OCI-LY3 (cell line): ENCODE measurements around the gene CENPK.
"Not testable (repeated sequence)": the region's sequence is repeated elsewhere in the genome, so short reads cannot be mapped to it uniquely, and the experiment has no call there.

ENCODE experiments used
- H2AFZ ChIP-seq: fragments of 200-600, 300-600 bp; shearing (Covaris generic); 2 replicates; pipeline ENCODE4 v1.6.0; 2014; ENCODE audit warnings: antibody characterized with exemption, low read depth, low read length
- H3K27ac ChIP-seq: fragments of 200-600, 300-600 bp; sonication (generic); 2 replicates; pipeline ENCODE4 v1.5.1; 2014; ENCODE audit warnings: mild to moderate bottlenecking, low read length, moderate library complexity, mixed read lengths
- H3K27me3 ChIP-seq: fragments of 200-600, 300-600 bp; sonication (generic); 2 replicates; pipeline ENCODE4 v1.6.1; 2014; ENCODE audit warnings: low read depth, low read length, mixed read lengths
- H3K36me3 ChIP-seq: fragments of 200-600, 300-600 bp; sonication (generic); replicated peaks from 2 replicates; pipeline ENCODE3; 2014; ENCODE audit warnings: low read depth, low read length, mixed read lengths
- H3K4me1 ChIP-seq: fragments of 300-600, 200-600 bp; sonication (generic); 2 replicates; pipeline ENCODE4 v1.6.1; 2014; ENCODE audit warnings: low read length, mixed read lengths
- H3K4me2 ChIP-seq: fragments of 200-600, 300-600 bp; sonication (generic); 2 replicates; pipeline ENCODE4 v1.6.1; 2014; ENCODE audit warnings: low read length, mixed read lengths
- H3K4me3 ChIP-seq: fragments of 300-600, 200-600 bp; sonication (generic); 2 replicates; pipeline ENCODE4 v1.5.1; 2014; ENCODE audit warnings: antibody characterized with exemption, mild to moderate bottlenecking, low read length, moderate library complexity
- H3K79me2 ChIP-seq: fragments of 300-600, 200-600 bp; shearing (Covaris generic); 2 replicates; pipeline ENCODE4 v1.6.1; 2014; ENCODE audit warnings: mild to moderate bottlenecking, low read length, mixed read lengths
- H3K9ac ChIP-seq: fragments of 300-600, 200-600 bp; shearing (Covaris generic); 2 replicates; pipeline ENCODE4 v1.6.0; 2014; ENCODE audit warnings: mild to moderate bottlenecking, low read length, moderate library complexity
- H3K9me3 ChIP-seq: fragments of 200-600, 300-600 bp; shearing (Covaris generic); 2 replicates; pipeline ENCODE4 v1.6.1; 2014; ENCODE audit warnings: low read length, mixed read lengths; ENCODE audit not compliant: insufficient read depth
- H4K20me1 ChIP-seq: fragments of 200-600, 300-600 bp; sonication (generic); 2 replicates; pipeline ENCODE4 v1.6.1; 2016; ENCODE audit warnings: low read length, mixed read lengths; ENCODE audit not compliant: insufficient read depth
- CTCF ChIP-seq: fragments of 200-600, 300-600 bp; sonication (generic); IDR thresholded peaks from 2 replicates; pipeline ENCODE4 v1.5.1; 2014; ENCODE audit warnings: antibody characterized with exemption, low read length, low read depth
- EZH2phosphoT487 ChIP-seq: fragments of 200-600 bp; shearing (Covaris generic); IDR thresholded peaks from 2 replicates; pipeline ENCODE4 v1.6.1; 2018; ENCODE audit warnings: antibody characterized with exemption, mixed run types, low read depth

CENPK gene

GRCh38 chr5:65512170-65512937 is 50.6 kb downstream of the CENPK start:
- H4K20me1 ChIP-seq, result no peaks in the 10 kb centered on the region
- H3K36me3 ChIP-seq, result peaks cover 2% of the 10 kb centered on the region
- TF ChIP-seq CTCF, result no peak
- TF ChIP-seq EZH2phosphoT487, result no peak
- no peak overlapping the region for H3K4me3 ChIP-seq
- no peaks in the 10 kb centered on the region for H3K27me3 ChIP-seq
- H3K4me1 ChIP-seq, result no peaks in the 10 kb centered on the region
- no peak overlapping the region for H3K4me2 ChIP-seq
- H2AFZ ChIP-seq, result no peak overlapping the region
- no peak overlapping the region for H3K27ac ChIP-seq
- H3K9ac ChIP-seq, result no peak overlapping the region
- H3K9me3 ChIP-seq, result no peaks in the 10 kb centered on the region
- H3K79me2 ChIP-seq, result no peaks in the 10 kb centered on the region

DNA sequence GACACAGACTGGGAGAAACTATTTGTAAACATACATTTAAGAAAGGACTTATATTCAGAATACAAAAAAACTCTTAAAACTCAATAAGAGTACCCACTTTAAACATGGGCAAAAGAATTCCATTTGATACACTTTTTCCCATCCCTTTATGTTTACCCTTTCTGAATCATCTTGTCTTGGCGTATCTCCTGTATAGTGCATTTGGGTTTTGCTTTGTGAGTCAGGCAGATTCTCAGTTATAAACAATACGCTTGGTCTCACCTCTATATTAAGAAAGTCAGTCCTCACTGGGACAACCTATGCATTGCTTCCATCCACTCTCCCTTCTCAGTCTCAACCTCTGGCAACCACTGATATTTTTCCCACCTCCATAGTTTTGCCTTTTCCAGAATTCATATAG is 54.0 kb downstream of the CENPK start:
- H3K4me3 ChIP-seq, result no peak overlapping the region
- H4K20me1 ChIP-seq, result no peaks in the 10 kb centered on the region
- no peaks in the 10 kb centered on the region for H3K27me3 ChIP-seq
- H3K9me3 ChIP-seq, result no peaks in the 10 kb centered on the region
- H3K27ac ChIP-seq, result no peak overlapping the region
- no peak overlapping the region for H3K4me2 ChIP-seq
- H3K4me1 ChIP-seq, result no peaks in the 10 kb centered on the region
- TF ChIP-seq EZH2phosphoT487 (no peak), CTCF (no peak)
- H3K79me2 ChIP-seq, result no peaks in the 10 kb centered on the region
- H3K9ac ChIP-seq, result no peak overlapping the region
- no peaks in the 10 kb centered on the region for H3K36me3 ChIP-seq
- no peak overlapping the region for H2AFZ ChIP-seq

GRCh38 chr5:65506961-65507360 is 56.0 kb downstream of the CENPK start:
- Histone ChIP-seq H3K79me2 (no peaks in the 10 kb centered on the region), H3K27me3 (no peaks in the 10 kb centered on the region), H3K9ac (no peak overlapping the region), H3K4me2 (no peak overlapping the region), H3K4me1 (no peaks in the 10 kb centered on the region), H3K9me3 (no peaks in the 10 kb centered on the region), H3K4me3 (no peak overlapping the region), H3K27ac (no peak overlapping the region), H3K36me3 (no peaks in the 10 kb centered on the region), H2AFZ (no peak overlapping the region), H4K20me1 (no peaks in the 10 kb centered on the region)
- TF ChIP-seq EZH2phosphoT487 (no peak), CTCF (no peak)

DNA sequence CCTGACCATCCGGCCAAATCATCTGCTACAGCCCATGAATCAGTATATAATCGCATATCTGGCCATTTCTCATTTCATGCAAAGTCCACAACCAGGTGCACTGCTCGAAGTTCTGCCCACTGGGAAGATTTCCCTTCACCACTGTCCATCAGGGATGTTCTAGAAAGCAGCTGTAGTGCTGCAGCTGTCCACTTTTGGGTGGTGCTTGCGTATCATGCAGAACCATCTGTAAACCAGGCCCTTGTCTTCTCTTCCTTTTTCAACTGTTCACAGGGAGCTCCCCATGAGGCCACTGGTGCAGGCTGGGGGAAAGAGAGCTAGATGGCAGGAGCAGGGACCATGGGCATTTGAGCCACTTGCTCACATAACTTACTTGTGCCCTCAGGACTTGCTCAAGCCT is 73.8 kb downstream of the CENPK start:
- Histone ChIP-seq H2AFZ (no peak overlapping the region), H3K9me3 (no peaks in the 10 kb centered on the region), H3K79me2 (no peaks in the 10 kb centered on the region), H3K36me3 (no peaks in the 10 kb centered on the region), H4K20me1 (no peaks in the 10 kb centered on the region), H3K4me3 (no peak overlapping the region), H3K27ac (no peak overlapping the region), H3K27me3 (no peaks in the 10 kb centered on the region), H3K4me2 (no peak overlapping the region), H3K4me1 (no peaks in the 10 kb centered on the region), H3K9ac (no peak overlapping the region)
- TF ChIP-seq EZH2phosphoT487, result no peak
- no peak for TF ChIP-seq CTCF

DNA sequence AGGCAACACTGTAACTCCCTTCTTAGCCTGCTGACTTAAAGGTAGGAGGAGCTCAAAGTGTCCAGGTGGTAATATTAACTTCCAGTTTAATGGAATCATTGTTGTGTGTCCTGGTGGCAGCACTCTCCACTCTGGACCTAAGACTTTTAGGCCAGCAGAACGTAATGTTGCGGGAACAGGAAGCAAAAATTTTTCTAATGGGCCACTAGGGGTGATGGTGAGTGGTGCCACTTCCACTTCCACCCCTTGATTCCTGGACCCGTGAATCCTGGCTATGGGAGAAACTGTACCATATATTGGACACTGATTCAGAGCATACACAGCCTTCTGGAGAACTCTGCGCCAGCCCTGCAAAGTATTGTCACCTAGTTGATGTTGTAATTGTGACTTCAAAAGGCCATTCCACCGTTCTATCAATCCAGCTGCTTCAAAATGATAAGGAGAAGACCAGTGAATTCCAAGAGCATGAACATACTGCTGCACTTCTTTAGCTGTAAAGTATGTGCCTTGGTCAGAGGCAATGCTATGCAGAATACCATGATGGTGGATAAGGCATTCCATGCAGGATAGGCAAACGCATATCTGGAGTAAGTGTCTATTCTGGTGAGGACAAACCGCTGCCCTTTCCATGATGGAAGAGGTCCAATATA is 74.8 kb downstream of the CENPK start:
- H3K27me3 ChIP-seq, H2AFZ ChIP-seq, H3K27ac ChIP-seq, H3K4me1 ChIP-seq, H3K9ac ChIP-seq, H3K9me3 ChIP-seq, H3K4me2 ChIP-seq, H3K36me3 ChIP-seq, H4K20me1 ChIP-seq, H3K79me2 ChIP-seq, H3K4me3 ChIP-seq: not testable (repeated sequence)

GRCh38 chr5:65486803-65487202 is 76.2 kb downstream of the CENPK start:
- not testable (repeated sequence) for H3K79me2 ChIP-seq, H3K27ac ChIP-seq, H3K36me3 ChIP-seq, H3K4me3 ChIP-seq, H3K9me3 ChIP-seq, H3K4me1 ChIP-seq, H3K9ac ChIP-seq, H4K20me1 ChIP-seq, H3K27me3 ChIP-seq, H3K4me2 ChIP-seq, H2AFZ ChIP-seq
